Islet of Langerhans (tissue), 1 donor: ENCODE data around the gene AFF2.

Experiments
- FAIRE-seq: peaks from one replicate; lab custom pipeline; 2011; peaks lifted over from hg19 to GRCh38; lab: Jason Lieb, UNC

Gene AFF2

DNA sequence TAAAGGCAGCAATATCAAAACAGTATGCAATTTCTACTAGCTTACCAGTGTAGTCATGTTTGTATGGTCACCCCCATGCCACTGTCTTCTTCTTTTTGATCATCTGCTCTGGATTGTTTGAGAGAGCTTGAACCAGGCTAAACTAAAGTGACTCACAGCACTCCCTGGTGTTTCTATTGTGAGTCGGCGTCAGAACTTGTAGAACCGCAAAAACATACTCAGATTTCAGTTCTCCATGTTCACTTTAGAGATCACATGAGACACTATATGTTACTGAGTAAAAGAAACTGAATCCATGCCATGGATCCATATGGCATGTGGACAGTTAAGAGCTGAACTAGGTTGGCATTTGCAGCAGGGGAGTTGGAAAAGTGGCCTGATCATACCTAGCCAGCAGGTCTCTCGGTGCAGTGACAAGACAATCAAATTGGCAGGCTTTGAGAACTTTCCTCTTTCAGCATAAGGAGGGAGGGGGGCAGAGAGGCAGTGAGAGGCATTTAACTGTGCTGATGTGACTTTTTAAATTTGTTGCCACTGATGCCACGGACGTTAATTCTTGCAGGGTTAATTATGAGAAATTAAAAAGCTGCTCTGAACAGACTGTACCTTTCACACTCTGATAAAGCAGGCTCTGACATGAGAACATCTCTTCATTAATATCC, 88.4 kb downstream of the AFF2 start:
- FAIRE-seq, result no peak

DNA sequence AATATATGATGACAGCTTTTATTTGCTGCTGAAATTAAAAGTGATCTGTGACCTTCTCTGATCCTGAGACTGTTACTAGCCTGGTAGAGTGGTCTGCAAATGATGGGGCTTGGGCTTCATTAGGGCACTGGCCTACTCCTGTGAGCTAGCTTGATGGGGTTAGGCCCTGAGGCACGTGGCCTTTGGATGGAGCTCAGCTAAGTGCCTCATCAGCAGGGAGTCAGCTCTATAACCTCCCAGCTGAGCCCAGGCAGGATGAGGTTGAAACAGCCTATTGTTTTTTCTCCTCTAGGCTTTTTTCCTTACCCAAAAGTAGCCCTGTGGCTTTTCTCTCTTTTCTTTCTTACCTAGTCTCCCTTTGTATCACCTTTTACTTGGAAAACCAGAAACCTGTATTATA, 92.2 kb downstream of the AFF2 start:
- FAIRE-seq, result no peak

DNA sequence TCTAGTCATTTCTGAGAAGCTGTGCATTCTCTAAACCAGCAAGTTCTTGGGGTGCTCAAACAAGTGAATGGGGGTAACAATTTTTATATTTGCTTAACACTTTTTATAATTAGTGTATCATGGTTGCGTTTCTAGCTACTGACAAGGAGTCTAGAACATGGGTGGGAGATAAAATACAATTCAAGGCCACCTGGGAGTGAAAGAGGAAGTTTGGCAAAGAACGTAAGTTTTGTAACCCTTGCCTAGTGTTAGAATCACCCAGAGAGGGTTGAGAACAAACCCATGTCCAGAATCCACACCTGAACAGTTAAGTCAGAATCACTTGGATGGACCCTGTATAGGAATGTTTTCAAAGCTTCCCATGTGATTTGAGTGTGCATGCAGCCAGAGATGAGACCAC, 92.7 kb downstream of the AFF2 start:
- FAIRE-seq, result no peak

DNA sequence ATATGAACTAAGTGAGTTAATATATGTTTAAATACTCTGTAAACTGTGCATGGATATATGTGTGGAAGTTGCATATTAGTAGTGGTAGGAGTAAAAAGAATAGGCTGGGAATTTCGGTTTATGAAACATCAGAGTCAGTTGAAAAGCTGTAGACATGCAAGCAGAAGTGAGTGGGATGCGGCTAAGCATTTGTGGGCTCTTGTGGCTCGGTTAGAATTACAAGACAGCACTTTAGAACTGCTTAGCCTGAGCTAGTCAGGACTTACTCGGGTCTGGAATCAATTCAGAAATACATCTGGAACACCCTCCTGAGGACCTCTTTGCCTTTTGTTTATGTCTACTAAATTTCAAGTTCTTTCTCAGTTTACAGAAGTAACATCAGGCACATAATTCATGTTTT, 93.6 kb downstream of the AFF2 start:
- FAIRE-seq, result no peak

DNA sequence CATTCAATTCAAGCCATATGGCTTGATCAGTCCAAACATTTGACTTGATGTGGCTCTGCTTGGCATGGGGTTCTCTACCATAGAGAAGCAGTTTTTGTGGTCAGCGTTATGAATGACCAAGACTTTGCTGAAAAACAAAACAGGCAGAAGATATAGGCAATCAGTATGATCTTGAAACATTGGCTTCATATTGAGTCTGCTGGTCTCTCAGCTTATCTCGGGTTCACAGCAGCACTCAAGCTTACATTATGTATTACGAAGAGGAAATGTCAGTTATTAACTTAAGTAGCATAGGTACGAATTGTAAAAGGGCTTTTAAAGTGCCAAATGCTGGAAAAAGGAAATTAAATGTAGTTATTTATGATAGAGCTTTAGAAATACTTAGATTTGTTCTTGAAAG, 99.0 kb downstream of the AFF2 start:
- no peak for FAIRE-seq

DNA sequence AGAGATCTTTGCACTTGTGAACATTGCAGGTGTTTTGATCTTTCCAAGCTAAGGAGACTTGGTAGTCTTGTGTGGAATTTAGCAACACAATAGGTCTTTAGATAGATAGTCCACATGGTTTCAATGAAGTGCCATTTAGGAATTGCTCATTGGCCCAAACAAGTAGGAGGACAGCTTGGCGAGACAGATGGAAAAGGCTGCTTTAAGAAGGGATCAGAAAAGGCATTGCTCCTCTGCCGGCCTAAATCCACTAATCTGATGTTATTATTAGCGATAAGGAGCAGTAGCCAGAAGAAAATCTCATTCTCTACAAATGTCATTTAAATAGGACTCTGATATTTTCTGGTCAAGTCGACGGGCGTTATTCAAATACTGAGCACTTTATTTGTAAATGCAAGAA, 99.7 kb downstream of the AFF2 start:
- no peak for FAIRE-seq

GRCh38 chrX:148600581-148600980, 100.2 kb downstream of the AFF2 start:
- FAIRE-seq, result no peak

- no peak for FAIRE-seq
Observed at GRCh38 chrX:148601034-148601433, 100.6 kb downstream of the AFF2 start.

DNA sequence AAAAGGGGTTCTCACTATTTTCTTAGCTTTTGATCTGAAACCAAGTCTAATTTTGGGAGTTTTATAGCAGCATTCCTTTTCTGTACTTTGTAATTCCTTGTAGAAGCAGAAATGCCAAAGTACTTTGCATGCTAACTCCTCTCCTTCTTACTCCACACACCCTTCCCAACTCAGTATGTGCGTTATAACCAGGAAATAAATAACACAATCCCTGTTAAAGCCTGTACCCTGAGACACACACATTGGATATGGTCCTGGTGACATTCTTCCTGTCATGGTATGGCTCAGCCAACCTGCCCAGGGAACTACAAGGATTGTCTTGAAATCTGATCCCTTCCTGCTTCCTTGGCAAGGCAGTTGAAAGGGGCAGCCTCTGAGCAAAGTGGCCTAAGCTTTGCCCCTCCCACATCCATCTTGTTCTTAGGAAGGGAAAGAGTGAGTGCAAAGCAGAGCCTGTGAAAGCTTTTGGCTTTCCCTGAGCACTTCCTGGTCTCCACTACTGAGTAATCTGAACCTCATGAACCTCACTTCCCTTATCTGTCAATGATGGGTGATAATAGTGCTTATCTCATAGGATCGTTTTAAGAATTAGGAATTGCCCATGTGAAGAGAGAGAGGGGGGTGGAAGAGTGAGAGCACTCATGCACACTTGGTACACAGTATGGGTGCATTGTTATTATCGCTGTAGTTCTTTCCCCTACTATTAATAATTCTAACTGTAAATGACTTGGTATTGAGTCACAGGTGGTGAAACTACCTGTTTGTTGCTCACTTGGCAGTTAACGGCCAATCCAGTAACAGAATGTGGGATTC, 109.3 kb downstream of the AFF2 start:
- FAIRE-seq, result no peak

GRCh38 chrX:148610328-148610698, 109.9 kb downstream of the AFF2 start:
- no peak for FAIRE-seq

DNA sequence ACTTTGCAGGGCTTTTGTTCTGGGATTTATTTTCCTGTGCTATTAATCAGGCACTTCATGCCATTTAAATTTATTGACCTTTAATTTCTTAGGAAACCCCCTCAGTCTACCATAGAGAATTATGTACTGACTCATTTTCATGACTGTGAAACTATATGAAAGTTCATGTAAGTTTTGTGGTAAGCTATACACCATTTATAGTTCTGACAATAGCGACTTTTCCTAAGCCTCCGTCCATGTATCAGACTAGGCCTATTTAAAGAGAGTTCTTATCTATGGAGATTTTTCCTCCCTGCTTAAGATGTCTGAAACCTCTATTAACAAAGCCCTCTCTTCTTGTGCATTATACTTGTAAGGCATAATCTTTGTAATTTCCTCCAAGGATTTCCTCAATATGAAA, 111.6 kb downstream of the AFF2 start:
- no peak for FAIRE-seq

DNA sequence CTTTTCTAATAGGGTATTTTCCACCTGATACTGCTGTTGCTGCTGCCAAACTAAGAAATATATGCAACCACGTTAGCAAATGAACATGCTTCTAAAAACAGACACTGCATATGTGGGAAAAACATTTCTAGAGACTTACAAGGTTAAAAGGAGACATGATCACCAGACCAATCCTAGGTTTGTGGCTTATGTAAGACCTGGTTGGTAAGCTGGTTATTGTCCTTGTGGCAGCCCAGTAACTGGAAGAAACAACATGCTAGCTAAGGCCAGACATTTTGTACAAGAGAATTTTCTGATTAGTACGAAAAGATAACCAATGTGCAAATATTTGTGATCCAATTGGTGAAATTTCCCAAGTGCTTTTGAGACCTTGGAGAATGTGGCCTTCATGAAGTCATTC, 112.0 kb downstream of the AFF2 start:
- FAIRE-seq, result no peak

- no peak for FAIRE-seq
Observed at GRCh38 chrX:148613636-148614035, 113.2 kb downstream of the AFF2 start.

DNA sequence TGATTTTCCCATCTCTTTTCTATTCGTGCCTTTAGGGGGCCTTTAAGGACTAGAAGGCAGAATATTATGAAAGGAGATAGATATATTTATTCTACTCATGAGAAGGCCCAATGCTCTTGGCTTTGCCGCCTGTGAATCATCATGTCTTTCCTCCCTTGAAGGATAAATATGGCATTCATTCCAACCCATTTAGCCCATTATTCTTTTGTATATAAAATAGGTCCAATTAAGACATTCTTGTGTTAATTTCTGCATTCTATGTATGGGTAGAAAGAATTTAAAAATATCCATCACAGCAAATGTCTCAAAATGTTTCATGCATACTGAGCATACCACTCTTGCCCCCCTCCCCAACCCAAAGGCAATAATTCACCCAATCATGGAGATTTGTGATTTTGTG, 115.1 kb downstream of the AFF2 start:
- FAIRE-seq, result no peak

DNA sequence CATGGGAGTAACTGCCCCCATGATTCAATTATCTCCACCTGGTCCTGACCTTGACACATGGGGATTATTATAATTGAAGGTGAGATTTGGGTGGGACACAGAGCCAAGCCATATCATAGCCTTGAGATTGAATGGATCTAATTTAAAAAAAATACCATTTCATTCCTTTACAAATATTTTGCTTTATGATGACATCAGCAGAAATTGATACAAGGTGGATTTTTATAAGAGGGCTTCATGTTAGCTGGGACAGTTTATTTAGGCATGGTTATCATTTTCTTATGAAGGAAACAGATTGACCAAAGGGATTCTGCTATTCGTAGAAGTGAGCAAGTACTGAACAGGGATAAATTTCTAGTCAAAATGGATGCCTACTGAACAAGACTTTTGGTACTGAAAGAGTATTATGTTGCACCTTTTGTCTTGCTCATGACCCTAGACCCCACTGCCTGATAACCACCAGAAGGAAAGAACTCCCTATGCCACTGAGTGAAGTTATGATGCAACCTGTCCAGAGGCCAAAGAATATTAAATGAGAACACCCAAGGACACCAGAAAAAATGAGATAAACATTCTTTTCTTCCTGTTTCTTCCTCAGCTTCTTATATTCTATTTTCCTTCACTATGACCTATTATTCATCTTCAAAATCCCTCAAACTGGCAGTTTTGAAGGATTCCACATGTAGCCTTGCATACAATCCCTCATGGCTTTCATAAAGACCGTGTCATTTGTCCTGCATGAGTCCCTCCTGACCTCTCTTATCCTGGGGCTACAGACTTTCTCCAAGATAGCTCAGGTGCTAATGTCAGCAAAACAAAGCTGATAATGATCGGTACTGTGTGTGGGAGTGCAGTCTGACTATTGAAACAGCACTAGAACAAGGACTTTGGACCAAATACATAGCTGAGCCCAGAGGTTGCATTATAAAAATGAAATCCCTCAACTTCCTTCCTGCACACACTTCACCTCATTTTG, 118.3 kb downstream of the AFF2 start:
- no peak for FAIRE-seq

DNA sequence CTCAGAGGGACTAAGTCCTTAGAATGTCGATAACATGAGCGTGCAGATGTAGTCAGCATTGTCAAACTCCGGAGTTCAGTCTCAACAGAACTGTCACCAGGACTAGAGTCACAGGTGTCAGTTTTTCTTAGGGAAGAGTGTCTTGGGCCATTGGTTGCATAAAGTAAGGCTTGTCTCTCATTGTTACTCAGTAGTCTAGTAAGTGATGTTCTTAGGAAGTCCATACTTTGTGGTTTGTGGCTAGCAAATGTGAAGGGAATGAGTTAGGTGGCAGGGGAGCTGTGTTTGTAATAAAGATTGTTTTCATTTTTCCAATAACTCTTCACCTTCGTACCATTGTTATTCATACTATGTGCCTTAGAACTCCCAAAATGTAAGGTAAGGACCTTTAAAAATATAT, 119.6 kb downstream of the AFF2 start:
- no peak for FAIRE-seq

- no peak for FAIRE-seq
Observed at GRCh38 chrX:148624951-148625474, 124.6 kb downstream of the AFF2 start.

DNA sequence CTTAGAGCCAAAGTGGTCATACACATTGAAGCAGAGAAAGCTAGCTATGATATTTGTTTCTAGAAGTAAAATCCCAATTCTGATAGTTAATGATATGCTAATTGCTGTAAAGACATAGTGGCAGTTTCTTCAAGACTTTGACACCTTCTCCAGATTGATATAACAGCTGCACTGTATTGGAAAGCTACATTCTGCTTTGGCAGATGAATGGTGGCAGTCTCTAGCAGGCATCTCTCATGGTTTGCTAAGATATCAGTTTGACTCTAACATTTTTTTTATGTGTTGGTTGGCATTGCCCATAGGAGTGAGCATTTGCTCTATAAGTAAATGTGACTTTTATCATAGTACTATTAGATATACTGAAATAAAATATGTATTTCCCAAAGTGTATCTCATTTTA, 128.2 kb downstream of the AFF2 start:
- FAIRE-seq, result no peak

- no peak for FAIRE-seq
Observed at GRCh38 chrX:148629434-148629833, 129.0 kb downstream of the AFF2 start.

- no peak for FAIRE-seq
Observed at GRCh38 chrX:148632444-148632843, 132.0 kb downstream of the AFF2 start.

DNA sequence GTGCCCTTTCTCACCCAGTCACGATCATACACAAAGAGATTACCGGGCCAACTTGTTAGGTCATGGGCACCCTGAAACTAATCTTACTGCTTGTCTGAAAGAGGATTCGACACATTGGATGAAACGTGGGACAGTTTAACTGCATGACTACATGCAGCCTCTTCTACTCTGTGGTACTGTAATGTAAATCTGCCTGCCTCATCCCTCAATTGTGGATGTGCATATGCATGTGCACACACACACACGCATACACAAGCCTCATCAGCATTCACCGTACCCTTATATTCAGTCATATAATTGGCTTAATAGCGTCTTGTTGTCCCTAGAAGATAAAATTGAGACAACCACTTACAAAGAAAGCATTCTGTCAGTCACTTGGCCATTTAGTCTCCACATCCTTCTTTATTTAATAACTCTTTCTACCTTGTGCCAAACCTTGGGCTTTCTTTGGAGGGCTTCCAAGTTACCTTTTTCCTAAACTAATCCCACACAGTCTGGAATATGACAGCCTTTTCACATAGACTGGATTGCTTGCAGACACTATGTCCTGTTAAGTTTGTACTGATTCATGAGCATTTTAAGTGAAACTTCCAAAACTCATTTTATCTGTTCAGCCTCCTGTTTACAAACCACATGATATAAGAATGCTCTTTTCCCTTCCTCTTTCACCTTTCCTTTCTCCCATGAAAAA, 132.9 kb downstream of the AFF2 start:
- FAIRE-seq, result no peak

GRCh38 chrX:148634591-148634990, 134.2 kb downstream of the AFF2 start:
- no peak for FAIRE-seq
